Naive B cell (primary cell): Measurements from ENCODE around the gene VAV2. TPM values are rescaled to one million over a fixed set of nuclear protein-coding genes. Genes with fewer than 3 reads are reported as not detected.

Source experiments
- ATAC-seq, 2 donors: fragments of 150-1000 bp; cut with Tn5 transposase; 2 replicates each; pipeline ENCODE4 v1.10.0; 2021; ENCODE audit warnings: low read depth in 2 of 2, mild to moderate bottlenecking in 2 of 2, moderate library complexity in 2 of 2
- DNase-seq: peaks from one replicate; pipeline ENCODE4 v3.0.0; 2022
- H3K27ac Mint-ChIP-seq, 6 donors: one replicate each; pipeline ENCODE4 v1.8.0; 2020 to 2022; ENCODE audit warnings: mild to moderate bottlenecking in 6 of 6, mixed read lengths in 6 of 6, moderate library complexity in 5 of 6, inconsistent platforms in 2 of 6
- H3K27me3 Mint-ChIP-seq, 3 donors: one replicate each; pipeline ENCODE4 v1.8.0; 2021 to 2022; ENCODE audit warnings: mixed read lengths in 3 of 3, mild to moderate bottlenecking in 1 of 3
- H3K36me3 Mint-ChIP-seq, 2 donors: one replicate each; pipeline ENCODE4 v1.8.0; 2020 to 2022; ENCODE audit warnings: mixed read lengths in 2 of 2, inconsistent platforms in 1 of 2, mild to moderate bottlenecking in 1 of 2
- H3K4me1 Mint-ChIP-seq, 3 donors: one replicate each; pipeline ENCODE4 v1.8.0; 2020 to 2022; ENCODE audit warnings: mixed read lengths in 3 of 3, inconsistent platforms in 1 of 3, mild to moderate bottlenecking in 1 of 3, moderate library complexity in 1 of 3
- H3K4me3 Mint-ChIP-seq, 8 donors: one replicate each; pipeline ENCODE4 v1.8.0; 2020 to 2022; ENCODE audit warnings: mild to moderate bottlenecking in 8 of 8, mixed read lengths in 8 of 8, moderate library complexity in 8 of 8, inconsistent platforms in 2 of 8
- H3K9me3 Mint-ChIP-seq, 7 donors: one replicate each; pipeline ENCODE4 v1.8.0; 2020 to 2022; ENCODE audit warnings: mixed read lengths in 7 of 7, mild to moderate bottlenecking in 5 of 7, inconsistent platforms in 2 of 7, moderate library complexity in 1 of 7
- polyA plus RNA-seq, 6 donors: library from polyadenylated mRNA; unstranded; fragments of 300-500 nt; fragmentation: Illumina TruSeq; gene quantifications; one replicate each; pipeline ENCODE4 v1.2.3, GENCODE V29; 2021; ENCODE audit warnings: low read depth in 6 of 6

Gene VAV2
- polyA plus RNA-seq, 6 donors from 2014 or later: 5.7 to 33.3 (median 15.2) TPM

DNA sequence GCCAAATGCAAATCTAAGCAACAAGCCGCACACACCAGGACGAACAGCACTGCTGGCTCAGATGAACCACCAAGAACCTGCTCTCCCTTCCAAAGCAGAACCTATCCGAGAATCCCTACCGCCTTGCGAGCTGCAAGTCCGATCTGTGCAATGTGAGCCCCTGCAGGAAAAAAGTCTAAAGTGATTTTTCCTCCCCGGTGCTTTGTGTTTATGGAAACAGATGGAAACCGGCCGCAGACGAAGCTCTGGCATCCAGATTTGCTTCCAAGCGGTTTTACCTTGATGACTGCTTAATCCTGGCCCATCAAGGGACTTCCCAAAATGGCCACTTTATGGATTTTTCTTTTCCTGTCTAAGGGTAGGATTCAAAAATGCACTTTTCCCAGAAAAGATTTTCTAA is 112.5 kb downstream of the VAV2 start:
- DNase-seq: no peak
- H3K27me3 Mint-ChIP-seq: no peaks in the 10 kb centered on the region
- no peaks in the 10 kb centered on the region for H3K36me3 Mint-ChIP-seq
- peak overlapping the region in 4 of 6 donors; percentile 71 to 85 (median 78) for H3K27ac Mint-ChIP-seq
- peaks cover 34 to 64% (median 37%) of the 10 kb centered on the region in 3 donors for H3K4me1 Mint-ChIP-seq
- H3K9me3 Mint-ChIP-seq: no peaks in the 10 kb centered on the region
- no peak for ATAC-seq
- H3K4me3 Mint-ChIP-seq: no peak overlapping the region

DNA sequence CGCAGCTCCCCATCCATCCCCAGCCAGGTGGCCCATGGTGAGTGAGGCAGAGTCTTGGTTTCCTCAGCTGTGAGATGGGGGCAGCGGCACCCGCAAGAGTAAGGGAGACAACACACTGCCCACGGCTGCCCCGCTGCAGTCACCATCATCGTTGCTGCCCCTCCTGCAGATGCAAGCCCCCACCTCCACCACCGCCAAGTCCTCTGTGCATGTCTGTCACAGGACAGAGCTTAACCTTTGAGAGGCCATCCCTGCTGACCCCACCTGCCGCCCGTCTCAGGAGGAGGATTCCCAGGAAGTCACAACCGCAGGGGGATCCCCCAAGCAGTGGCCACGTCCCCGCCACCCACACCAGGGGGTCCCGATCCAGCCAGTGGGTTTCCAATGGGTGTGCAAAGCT is 113.7 kb downstream of the VAV2 start:
- Mint-ChIP-seq H3K4me1 (peaks cover 40 to 76% (median 47%) of the 10 kb centered on the region in 3 donors), H3K27me3 (no peaks in the 10 kb centered on the region), H3K9me3 (no peaks in the 10 kb centered on the region), H3K4me3 (peak overlapping the region in 1 of 8 donors; percentile 16), H3K36me3 (no peaks in the 10 kb centered on the region), H3K27ac (no peak overlapping the region)
- no peak for DNase-seq
- ATAC-seq: no peak

DNA sequence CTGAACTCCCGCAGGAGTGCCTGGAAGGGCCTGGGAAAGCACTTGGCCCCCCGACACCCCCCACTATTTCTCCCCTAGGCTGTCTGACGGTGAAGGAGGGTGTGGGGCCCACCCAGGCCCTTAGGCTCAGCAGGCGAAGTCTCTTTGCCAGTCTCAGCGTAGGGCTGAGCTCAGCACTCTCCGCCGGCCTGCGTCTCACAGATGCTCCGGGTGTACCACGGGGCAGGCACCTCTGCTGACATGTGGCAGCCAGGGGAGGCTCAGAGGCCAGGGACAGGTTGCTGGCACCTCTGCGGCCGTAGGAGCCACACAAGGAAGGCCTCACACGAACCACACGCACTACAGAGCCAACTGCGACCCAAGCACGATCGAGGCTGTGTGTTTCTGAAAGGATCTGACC is 114.2 kb downstream of the VAV2 start:
- H3K27ac Mint-ChIP-seq: peak overlapping the region in 1 of 6 donors; percentile 57
- no peak for DNase-seq
- H3K27me3 Mint-ChIP-seq: no peaks in the 10 kb centered on the region
- peaks cover 37 to 76% (median 42%) of the 10 kb centered on the region in 3 donors for H3K4me1 Mint-ChIP-seq
- ATAC-seq: no peak
- H3K9me3 Mint-ChIP-seq: no peaks in the 10 kb centered on the region
- H3K36me3 Mint-ChIP-seq: no peaks in the 10 kb centered on the region
- peak overlapping the region in 2 of 8 donors; percentile 16 to 22 for H3K4me3 Mint-ChIP-seq

DNA sequence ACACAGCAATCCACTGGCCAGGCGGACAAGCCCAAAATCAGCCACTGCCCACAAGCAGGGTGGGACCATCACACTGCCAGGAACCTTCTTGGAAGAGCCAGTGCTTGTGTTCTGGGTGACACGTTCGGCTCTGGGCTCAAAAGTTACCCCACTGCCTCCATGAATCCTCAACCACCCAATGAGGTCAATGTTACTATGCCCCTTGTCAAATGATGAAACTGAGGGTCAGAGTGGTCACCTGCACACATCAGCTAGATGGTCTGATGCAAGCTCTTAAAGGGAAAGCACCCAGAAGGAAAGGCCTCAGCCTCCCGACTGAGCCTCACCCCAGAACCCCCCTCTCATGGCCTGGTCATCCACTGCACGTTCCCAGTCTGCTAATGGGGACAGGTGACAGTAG is 114.8 kb downstream of the VAV2 start:
- no peaks in the 10 kb centered on the region for H3K27me3 Mint-ChIP-seq
- no peaks in the 10 kb centered on the region for H3K9me3 Mint-ChIP-seq
- ATAC-seq: no peak
- peaks cover 35 to 79% (median 45%) of the 10 kb centered on the region in 3 donors for H3K4me1 Mint-ChIP-seq
- H3K36me3 Mint-ChIP-seq: no peaks in the 10 kb centered on the region
- H3K4me3 Mint-ChIP-seq: peak overlapping the region in 1 of 8 donors; percentile 40
- peak overlapping the region in 2 of 6 donors; percentile 87 for H3K27ac Mint-ChIP-seq
- DNase-seq: no peak

DNA sequence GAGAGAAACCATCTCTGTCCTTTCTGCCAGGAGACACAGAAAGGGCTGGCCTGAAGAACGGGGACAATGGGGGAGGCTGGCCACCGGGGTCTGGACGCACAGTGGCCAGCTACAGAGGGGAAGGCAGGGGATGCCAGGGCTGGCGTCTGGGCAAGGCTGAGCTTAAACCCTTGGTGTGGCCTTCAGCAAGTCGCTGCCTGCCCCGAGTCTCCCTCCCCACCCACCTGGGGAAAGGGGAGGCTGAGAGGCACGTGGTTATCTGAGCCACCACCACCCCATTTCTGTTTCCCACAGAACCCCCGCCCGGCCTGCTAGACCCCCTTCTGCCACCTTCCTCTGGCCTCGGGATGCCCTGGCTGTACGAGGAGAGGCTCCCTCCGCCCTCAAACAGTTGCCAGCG is 115.3 kb downstream of the VAV2 start:
- Mint-ChIP-seq H3K27me3 (no peaks in the 10 kb centered on the region), H3K4me3 (no peak overlapping the region), H3K9me3 (no peaks in the 10 kb centered on the region), H3K27ac (peak overlapping the region in 2 of 6 donors; percentile 87), H3K4me1 (peaks cover 36 to 79% (median 49%) of the 10 kb centered on the region in 3 donors), H3K36me3 (no peaks in the 10 kb centered on the region)
- ATAC-seq (no peak), DNase-seq (no peak)

DNA sequence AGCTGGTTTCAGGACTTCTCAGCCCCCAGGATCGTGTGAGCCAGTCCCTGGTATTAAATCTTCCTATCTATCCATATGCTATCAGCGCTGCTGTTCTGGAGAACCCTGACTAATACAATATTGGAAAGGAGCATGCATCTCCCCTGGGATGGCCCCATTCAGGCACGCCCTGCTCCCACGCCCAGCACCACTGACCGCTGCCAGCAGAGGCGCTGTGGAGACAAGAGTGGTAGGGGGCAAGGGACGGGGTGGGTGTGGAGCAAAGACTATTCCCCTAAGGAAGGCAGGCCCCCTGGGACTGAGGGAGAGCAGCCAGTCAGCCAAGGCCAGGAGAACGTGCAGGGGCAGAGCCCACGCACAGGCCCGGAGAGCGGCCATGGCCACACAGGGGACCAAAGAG is 116.0 kb downstream of the VAV2 start:
- H3K4me1 Mint-ChIP-seq: peaks cover 36 to 79% (median 56%) of the 10 kb centered on the region in 3 donors
- no peak for ATAC-seq
- H3K36me3 Mint-ChIP-seq: no peaks in the 10 kb centered on the region
- H3K4me3 Mint-ChIP-seq: no peak overlapping the region
- H3K27me3 Mint-ChIP-seq: no peaks in the 10 kb centered on the region
- no peaks in the 10 kb centered on the region for H3K9me3 Mint-ChIP-seq
- H3K27ac Mint-ChIP-seq: peak overlapping the region in 4 of 6 donors; percentile 10 to 85 (median 46)
- no peak for DNase-seq

DNA sequence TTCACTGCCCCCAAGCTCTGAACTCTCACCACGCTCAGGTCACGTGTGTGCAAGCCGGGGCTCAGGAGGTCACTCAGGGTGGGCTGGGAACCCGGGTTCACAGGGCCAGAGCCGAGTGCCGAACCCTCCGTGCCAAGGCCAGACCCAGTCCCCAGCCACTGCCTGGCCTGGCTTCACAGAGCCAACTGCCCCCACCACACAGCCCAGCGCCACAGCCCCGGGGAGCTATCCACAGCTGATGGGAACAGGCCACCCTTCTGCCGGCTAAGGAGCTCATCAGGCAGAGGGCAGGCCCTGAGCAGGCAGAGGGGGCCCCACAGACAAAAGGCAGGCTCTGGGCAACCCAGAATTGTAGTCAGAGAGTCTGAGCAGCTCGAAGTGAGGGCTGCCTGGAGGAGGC is 117.0 kb downstream of the VAV2 start:
- H3K27me3 Mint-ChIP-seq: no peaks in the 10 kb centered on the region
- DNase-seq: no peak
- H3K27ac Mint-ChIP-seq: no peak overlapping the region
- no peaks in the 10 kb centered on the region for H3K9me3 Mint-ChIP-seq
- no peak for ATAC-seq
- H3K4me1 Mint-ChIP-seq: peaks cover 43 to 79% (median 60%) of the 10 kb centered on the region in 3 donors
- no peak overlapping the region for H3K4me3 Mint-ChIP-seq
- H3K36me3 Mint-ChIP-seq: no peaks in the 10 kb centered on the region

DNA sequence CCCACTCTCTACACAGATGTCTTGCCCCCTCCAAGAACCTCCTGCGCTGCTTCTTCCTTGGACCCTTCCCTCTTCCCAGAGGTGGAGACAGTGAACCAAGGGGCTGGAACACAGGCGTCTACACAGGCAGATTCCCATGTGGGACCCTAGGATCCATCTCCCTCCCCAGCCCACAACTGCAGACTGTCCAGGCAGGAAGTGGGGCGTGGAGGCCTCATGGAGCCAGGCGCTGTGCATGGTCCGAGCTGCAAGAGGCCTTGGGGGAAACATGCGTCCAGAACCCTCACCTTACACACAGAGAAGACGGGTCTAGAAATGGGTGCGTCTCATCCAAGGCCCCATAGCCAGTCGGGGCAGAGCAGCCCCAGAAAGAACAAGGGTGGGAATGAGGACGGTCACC is 117.5 kb downstream of the VAV2 start:
- no peaks in the 10 kb centered on the region for H3K27me3 Mint-ChIP-seq
- H3K36me3 Mint-ChIP-seq: no peaks in the 10 kb centered on the region
- H3K27ac Mint-ChIP-seq: peak overlapping the region in 2 of 6 donors; percentile 42 to 66
- no peaks in the 10 kb centered on the region for H3K9me3 Mint-ChIP-seq
- H3K4me3 Mint-ChIP-seq: no peak overlapping the region
- peaks cover 43 to 79% (median 61%) of the 10 kb centered on the region in 3 donors for H3K4me1 Mint-ChIP-seq
- no peak for DNase-seq
- ATAC-seq: no peak

DNA sequence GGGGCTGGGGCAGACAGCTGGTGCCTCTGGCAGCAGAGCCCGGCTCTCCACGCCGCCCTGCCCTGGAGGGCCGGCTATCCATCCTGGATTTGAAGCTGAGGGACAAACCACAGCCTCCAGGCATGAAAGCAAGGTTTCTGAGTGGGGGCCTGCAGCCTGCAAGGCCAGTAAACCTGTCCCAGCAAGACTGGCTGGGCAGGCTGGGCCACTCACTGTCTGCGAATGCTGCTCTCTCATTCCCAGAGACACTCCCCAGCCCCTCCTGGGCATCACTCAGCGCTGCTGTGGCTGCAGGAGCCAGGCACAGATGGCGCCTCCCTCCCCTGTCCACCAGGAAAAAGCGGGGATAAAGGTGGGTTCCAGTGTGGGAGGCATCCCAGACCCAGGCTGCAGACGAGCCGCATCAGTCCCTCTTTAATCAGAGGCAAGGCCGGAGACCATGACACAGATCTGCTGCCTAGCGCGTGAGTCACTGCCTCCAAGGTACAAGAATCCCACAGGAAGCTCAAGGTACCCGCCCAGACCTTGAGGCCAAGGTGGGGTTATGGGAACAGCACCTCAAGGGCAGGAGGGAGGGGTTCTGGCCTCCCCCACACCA is 118.0 kb downstream of the VAV2 start:
- Mint-ChIP-seq H3K27me3 (no peaks in the 10 kb centered on the region), H3K27ac (peak overlapping the region in 1 of 6 donors; percentile 66)
- no peak for DNase-seq

DNA sequence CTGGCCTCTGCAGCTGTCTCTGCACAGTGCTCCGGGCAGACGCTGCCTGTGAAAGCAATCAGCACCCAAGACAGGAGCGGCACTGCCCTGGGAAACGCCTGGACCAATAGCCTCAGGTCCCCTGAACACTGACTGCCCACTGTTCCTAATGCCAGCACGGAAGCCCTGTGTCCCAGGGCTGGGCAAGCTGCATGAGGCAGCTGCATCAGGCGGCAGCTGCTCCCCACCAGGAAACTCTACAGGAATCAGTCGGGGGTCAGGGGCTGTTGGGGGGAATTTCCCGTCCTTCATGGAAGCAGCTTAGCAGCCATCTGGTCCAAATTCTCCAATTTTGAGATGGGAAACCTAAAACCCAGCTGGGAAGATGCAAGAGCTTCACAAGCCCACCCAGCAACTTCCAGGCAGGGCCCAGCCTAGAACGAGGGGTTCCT is 118.6 kb downstream of the VAV2 start:
- Mint-ChIP-seq H3K9me3 (no peaks in the 10 kb centered on the region), H3K27me3 (no peaks in the 10 kb centered on the region), H3K27ac (peak overlapping the region in 1 of 6 donors; percentile 66), H3K4me1 (peaks cover 46 to 89% (median 69%) of the 10 kb centered on the region in 3 donors), H3K4me3 (no peak overlapping the region), H3K36me3 (no peaks in the 10 kb centered on the region)
- DNase-seq (no peak), ATAC-seq (no peak)

More for the DNA sequence above, 118.0 kb downstream of the VAV2 start:
- ATAC-seq: no peak
- Mint-ChIP-seq H3K36me3 (no peaks in the 10 kb centered on the region), H3K4me3 (no peak overlapping the region), H3K4me1 (peaks cover 46 to 82% (median 63%) of the 10 kb centered on the region in 3 donors), H3K9me3 (no peaks in the 10 kb centered on the region)

DNA sequence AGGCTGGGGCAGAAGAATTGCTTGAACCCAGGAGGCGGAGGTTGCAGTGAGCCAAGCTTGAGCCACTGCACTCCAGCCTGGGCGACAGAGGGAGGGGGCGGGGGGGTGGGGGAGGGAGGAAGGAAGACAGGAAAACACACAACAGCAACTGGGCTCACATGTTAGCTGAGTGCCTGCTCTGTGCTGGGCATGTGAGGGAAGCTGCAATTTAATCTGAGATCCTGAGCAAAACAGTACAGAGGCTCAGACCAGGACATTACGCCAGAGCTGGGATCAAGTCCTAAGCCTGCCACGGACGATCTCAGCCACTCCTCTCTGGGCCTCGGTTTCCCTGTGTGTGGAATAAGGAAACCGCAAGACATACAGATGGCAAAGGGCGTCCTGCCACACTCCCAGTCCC is 119.1 kb downstream of the VAV2 start:
- ATAC-seq (no peak), DNase-seq (no peak)
- Mint-ChIP-seq H3K27ac (peak overlapping the region in 4 of 6 donors; percentile 20 to 75 (median 56)), H3K4me3 (no peak overlapping the region), H3K27me3 (no peaks in the 10 kb centered on the region), H3K9me3 (no peaks in the 10 kb centered on the region), H3K36me3 (no peaks in the 10 kb centered on the region), H3K4me1 (peaks cover 46 to 93% (median 73%) of the 10 kb centered on the region in 3 donors)

DNA sequence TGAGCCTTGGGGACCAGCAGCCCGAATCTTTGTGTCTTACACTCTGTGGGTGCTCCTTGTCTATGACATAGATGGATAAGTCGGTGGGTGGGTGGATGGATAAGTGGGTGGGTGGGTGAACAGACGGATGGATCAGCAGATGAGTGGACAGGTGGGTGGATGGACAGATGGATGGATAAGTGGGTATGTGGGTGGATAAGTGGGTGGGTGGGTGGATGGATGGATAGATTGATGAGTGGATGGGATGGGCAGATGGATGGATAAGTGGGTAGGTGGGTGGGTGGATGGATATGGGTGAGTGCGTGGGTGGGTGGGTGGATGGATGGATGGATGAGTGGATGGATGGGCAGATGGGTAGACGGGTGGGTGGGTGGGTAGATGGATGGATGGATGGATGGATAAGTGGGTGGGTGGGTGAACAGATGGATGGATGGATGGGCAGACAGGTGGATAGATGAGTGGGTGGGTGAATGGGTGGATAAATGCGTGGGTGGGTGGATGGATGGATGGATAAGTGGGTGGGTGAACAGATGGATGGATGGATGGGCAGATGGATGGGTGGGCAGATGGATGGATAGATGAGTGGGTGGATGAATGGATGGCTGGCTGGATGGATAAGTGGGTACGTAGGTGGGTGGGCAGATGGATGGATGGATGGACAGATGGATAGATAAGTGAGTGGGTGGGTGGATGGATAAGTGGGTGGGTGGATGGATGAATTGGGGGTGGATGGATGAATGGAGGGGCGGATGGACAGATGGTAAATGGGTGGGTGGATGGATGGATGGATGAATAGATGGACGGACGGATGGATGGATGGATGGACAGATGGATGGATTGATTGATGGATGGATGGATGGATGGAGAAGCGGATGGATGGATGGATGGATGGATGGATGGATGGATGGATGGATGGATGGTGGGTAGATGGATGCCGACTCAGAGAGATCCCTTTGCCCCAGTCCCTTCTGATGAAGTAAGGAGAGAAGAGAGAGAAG is 121.2 kb downstream of the VAV2 start:
- peaks cover 41 to 88% (median 56%) of the 10 kb centered on the region in 3 donors for H3K4me1 Mint-ChIP-seq
- ATAC-seq (no peak), DNase-seq (no peak)
- peaks cover 2 to 4% of the 10 kb centered on the region in 2 donors for H3K36me3 Mint-ChIP-seq
- H3K9me3 Mint-ChIP-seq: peaks cover 0 to 4% (median 1%) of the 10 kb centered on the region in 7 donors
- no peaks in the 10 kb centered on the region for H3K27me3 Mint-ChIP-seq
- peak overlapping the region in 5 of 8 donors; percentile 32 to 82 (median 72) for H3K4me3 Mint-ChIP-seq
- peak overlapping the region in 5 of 6 donors; percentile 17 to 82 (median 75) for H3K27ac Mint-ChIP-seq

DNA sequence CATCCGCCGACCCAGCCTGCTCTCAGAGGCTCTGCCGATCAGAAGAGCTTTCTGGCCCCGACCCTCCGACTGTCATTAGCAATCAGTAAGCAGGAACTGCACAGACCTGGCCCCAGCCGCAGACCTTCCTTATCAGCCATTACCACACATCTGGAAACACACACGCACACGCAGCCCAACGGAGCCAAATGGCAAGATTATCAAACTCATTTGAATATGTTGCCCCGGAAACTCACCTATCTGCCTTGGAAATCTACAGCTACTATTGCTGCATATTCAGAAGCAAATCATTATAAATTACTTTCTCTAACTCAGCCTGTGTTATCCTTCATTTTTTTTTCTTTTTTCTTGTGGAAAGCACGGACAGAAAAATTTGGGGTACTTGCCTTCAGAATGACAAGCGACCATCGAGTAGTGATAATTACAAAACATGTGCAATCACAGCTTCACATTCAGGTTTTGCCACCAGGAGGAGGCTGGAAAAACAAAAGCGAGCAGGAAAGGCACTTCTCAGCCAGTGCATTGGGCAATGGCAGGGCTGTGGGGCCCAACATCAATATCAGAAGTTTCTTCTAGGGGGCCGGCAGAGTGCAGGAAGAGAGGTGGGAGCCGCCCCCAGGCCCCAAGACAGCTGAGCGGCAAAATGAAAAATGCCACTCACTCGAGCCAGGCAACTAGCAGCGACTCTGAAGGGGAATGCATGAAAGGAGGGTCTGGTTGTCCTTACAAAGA is 122.3 kb downstream of the VAV2 start:
- peaks cover 8 to 14% of the 10 kb centered on the region in 2 donors for H3K36me3 Mint-ChIP-seq

More for the DNA sequence above, 122.3 kb downstream of the VAV2 start:
- Mint-ChIP-seq H3K9me3 (peaks cover 3 to 12% (median 8%) of the 10 kb centered on the region in 7 donors), H3K4me3 (peak overlapping the region in 7 of 8 donors; percentile 32 to 82 (median 77)), H3K4me1 (peaks cover 45 to 88% (median 55%) of the 10 kb centered on the region in 3 donors), H3K27ac (peak overlapping the region; percentile 32 to 90 (median 78)), H3K27me3 (no peaks in the 10 kb centered on the region)
- DNase-seq (no peak), ATAC-seq (peak; percentile 64 to 73)
